Upper lobe of left lung (tissue), 6 donors: ENCODE measurements around the gene LIAS. TPM values are rescaled to one million over a fixed set of nuclear protein-coding genes. Genes with fewer than 3 reads are reported as not detected.
"Not testable (repeated sequence)": the region's sequence is repeated elsewhere in the genome, so short reads cannot be mapped to it uniquely, and the experiment has no call there.

Experiments
- ATAC-seq, 2 donors: fragments of 200-7000 bp; cut with Tn5 transposase; one replicate each; pipeline ENCODE4 v1.9.1; 2022; ENCODE audit warnings: mild to moderate bottlenecking in 2 of 2, moderate library complexity in 2 of 2; ENCODE audit not compliant: low FRiP score in 2 of 2
- DNase-seq, 2 donors: peaks; one replicate each; pipeline ENCODE4 v3.0.0-alpha.2; 2019 to 2020
- H3K27ac ChIP-seq, 4 donors: fragments of 200-600 bp; sonication (generic); one replicate each; pipeline ENCODE4 v1.5.1; 2016 to 2019
- H3K27me3 ChIP-seq, 4 donors: fragments of 200-600 bp; sonication (generic); one replicate each; pipeline ENCODE4 v1.5.1; 2017 to 2019
- H3K36me3 ChIP-seq, 4 donors: fragments of 200-600 bp; sonication (generic); one replicate each; pipeline ENCODE4 v1.5.1; 2016 to 2019
- H3K4me1 ChIP-seq, 4 donors: fragments of 200-600 bp; sonication (generic); one replicate each; pipeline ENCODE4 v1.5.1; 2018 to 2019
- H3K4me3 ChIP-seq, 4 donors: fragments of 200-600 bp; sonication (generic); one replicate each; pipeline ENCODE4 v1.5.1; 2017 to 2019; ENCODE audit warnings: mild to moderate bottlenecking in 2 of 4, moderate library complexity in 1 of 4
- H3K9me3 ChIP-seq, 4 donors: fragments of 200-600 bp; sonication (generic); one replicate each; pipeline ENCODE4 v1.5.1; 2018 to 2019
- EP300 ChIP-seq, 4 donors: sonication (generic); formaldehyde crosslinking; IDR thresholded peaks; one replicate each; pipeline ENCODE4 v1.5.1; 2017; ENCODE audit warnings: antibody characterized with exemption in 4 of 4, control low read depth in 2 of 4
- POLR2A ChIP-seq, 4 donors: fragments of 450-650 bp; IDR thresholded peaks; one replicate each; pipeline ENCODE4 v1.5.1; 2016 to 2017; ENCODE audit warnings: antibody characterized with exemption in 4 of 4, mild to moderate bottlenecking in 2 of 4
- POLR2AphosphoS5 ChIP-seq, 2 donors: sonication (generic); formaldehyde crosslinking; IDR thresholded peaks; one replicate each; pipeline ENCODE4 v1.5.1; 2017; ENCODE audit warnings: antibody characterized with exemption in 2 of 2
- whole genome bisulfite sequencing, 2 donors: methylation state at CpG; one replicate each; pipeline ENCODE4 v1.1.5; 2017 to 2018; 5-methylcytosine and 5-hydroxymethylcytosine counted together
- total RNA-seq, 6 donors: library from RNA; depleted of rRNA in 4 of 6; stranded (reverse); fragments of >200 nt in 4 of 6; gene quantifications; one replicate each; pipeline versions ENCODE4 v1.1.0 to v1.2.1, GENCODE V29; 2016 to 2021
- TF ChIP-seq, protein P1 (sequence below), 6 experiments: fragments of 450-650 bp in 4 of 6; fragments of 200-600 bp in 2 of 6; sonication (generic) in 2 of 6; IDR thresholded peaks; one replicate each; pipeline ENCODE4 v1.5.1; 2016 to 2019; ENCODE audit warnings: antibody characterized with exemption in 6 of 6
- donor health status: DM: no; HTN: no; CAD: no; lungs with moderate emphysema.
- donor health status: DM: no; HTN: yes; CAD: no; lungs with severe emphysema.

The LIAS gene
- total RNA-seq, 6 donors from 2014 or later, result 4.9 to 23.0 (median 10.8) TPM

GRCh38 chr4:39514888-39515401, 56.1 kb downstream of the LIAS start:
- ATAC-seq (peak; percentile 57 to 85), DNase-seq (peak in 1 of 2 donors; percentile 88)
- TF ChIP-seq, protein P1, sequence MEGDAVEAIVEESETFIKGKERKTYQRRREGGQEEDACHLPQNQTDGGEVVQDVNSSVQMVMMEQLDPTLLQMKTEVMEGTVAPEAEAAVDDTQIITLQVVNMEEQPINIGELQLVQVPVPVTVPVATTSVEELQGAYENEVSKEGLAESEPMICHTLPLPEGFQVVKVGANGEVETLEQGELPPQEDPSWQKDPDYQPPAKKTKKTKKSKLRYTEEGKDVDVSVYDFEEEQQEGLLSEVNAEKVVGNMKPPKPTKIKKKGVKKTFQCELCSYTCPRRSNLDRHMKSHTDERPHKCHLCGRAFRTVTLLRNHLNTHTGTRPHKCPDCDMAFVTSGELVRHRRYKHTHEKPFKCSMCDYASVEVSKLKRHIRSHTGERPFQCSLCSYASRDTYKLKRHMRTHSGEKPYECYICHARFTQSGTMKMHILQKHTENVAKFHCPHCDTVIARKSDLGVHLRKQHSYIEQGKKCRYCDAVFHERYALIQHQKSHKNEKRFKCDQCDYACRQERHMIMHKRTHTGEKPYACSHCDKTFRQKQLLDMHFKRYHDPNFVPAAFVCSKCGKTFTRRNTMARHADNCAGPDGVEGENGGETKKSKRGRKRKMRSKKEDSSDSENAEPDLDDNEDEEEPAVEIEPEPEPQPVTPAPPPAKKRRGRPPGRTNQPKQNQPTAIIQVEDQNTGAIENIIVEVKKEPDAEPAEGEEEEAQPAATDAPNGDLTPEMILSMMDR (IDR thresholded peaks at IDR 0.05), result no peak
- TF ChIP-seq EP300 (IDR thresholded peaks at IDR 0.05) (peak in 1 of 4 donors; percentile 55), POLR2AphosphoS5 (IDR thresholded peaks at IDR 0.05) (peak in 1 of 2 donors; percentile 32)
- Histone ChIP-seq H3K27me3 (no peaks in the 10 kb centered on the region), H3K4me1 (peaks cover 0 to 4% (median 0%) of the 10 kb centered on the region in 4 donors), H3K36me3 (peaks cover 0 to 79% (median 20%) of the 10 kb centered on the region in 4 donors), H3K27ac (peak overlapping the region in 3 of 4 donors; percentile 46 to 74 (median 67)), H3K9me3 (no peaks in the 10 kb centered on the region), H3K4me3 (no peak overlapping the region)
- 80 to 82% methylated on average over 4 of the region's 4 CpGs for WGBS, 2 donors

DNA sequence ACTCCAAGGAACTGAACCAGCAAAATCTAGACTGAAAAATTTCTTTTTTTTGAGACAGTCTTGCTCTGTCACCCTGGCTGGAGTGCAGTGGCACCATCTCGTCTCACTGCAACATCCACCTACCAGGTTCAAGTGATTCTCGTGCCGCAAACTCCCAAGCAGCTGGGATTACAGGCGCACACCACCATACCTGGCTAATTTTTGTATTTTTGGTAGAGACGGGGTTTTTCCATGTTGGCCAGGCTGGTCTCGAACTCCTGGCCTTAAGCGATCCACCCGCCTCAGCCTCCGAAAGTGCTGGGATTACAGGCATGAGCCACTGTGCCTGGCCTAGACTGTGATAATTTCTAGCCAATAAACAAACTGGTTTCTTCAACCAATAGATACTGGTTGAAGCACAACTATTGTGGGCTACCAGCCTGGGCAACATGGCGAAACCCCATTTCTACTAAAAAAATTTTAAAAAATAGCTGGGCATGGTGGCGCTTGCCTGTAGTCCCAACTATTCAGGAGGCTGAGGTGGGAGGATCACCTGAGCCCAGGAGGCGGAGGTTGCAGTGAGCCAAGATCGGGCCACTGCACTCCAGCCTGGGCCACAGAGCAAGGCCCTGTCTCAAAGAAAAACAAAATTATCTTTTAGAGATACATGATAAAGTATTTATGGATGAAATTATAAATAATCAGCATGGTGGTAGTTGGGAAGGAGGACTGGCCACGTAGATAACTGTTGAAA, 57.0 kb downstream of the LIAS start:
- peaks cover 0 to 75% (median 16%) of the 10 kb centered on the region in 4 donors for H3K36me3 ChIP-seq
- not testable (repeated sequence) for H3K9me3 ChIP-seq, H3K4me3 ChIP-seq, H3K4me1 ChIP-seq, H3K27me3 ChIP-seq, ATAC-seq, DNase-seq
- H3K27ac ChIP-seq, result peak overlapping the region in 3 of 4 donors; percentile 34 to 74 (median 67)
- WGBS, 2 donors, result 97 to 98% methylated on average over 14 of the region's 14 CpGs

- Histone ChIP-seq H3K36me3 (peaks cover 0 to 68% (median 13%) of the 10 kb centered on the region in 4 donors), H3K9me3 (no peaks in the 10 kb centered on the region), H3K4me3 (no peak overlapping the region), H3K27ac (peak overlapping the region in 1 of 4 donors; percentile 67), H3K4me1 (peaks cover 0 to 4% (median 0%) of the 10 kb centered on the region in 4 donors), H3K27me3 (no peaks in the 10 kb centered on the region)
- WGBS, 2 donors, result 89 to 92% methylated on average over 2 of the region's 2 CpGs
- no peak for DNase-seq
- ATAC-seq, result no peak
- TF ChIP-seq EP300 (IDR thresholded peaks at IDR 0.05) (no peak), POLR2A (IDR thresholded peaks at IDR 0.05) (no peak), POLR2AphosphoS5 (IDR thresholded peaks at IDR 0.05) (no peak)
- TF ChIP-seq, protein P1 (IDR thresholded peaks at IDR 0.05), result no peak
Observed at GRCh38 chr4:39516407-39516966, 57.6 kb downstream of the LIAS start.

GRCh38 chr4:39518484-39518883, 59.6 kb downstream of the LIAS start:
- Histone ChIP-seq H3K9me3 (no peaks in the 10 kb centered on the region), H3K36me3 (peaks cover 0 to 50% (median 5%) of the 10 kb centered on the region in 4 donors), H3K4me3 (no peak overlapping the region), H3K27ac (no peak overlapping the region), H3K4me1 (peaks cover 0 to 5% (median 2%) of the 10 kb centered on the region in 4 donors), H3K27me3 (no peaks in the 10 kb centered on the region)
- TF ChIP-seq EP300 (IDR thresholded peaks at IDR 0.05), result no peak
- TF ChIP-seq POLR2A (IDR thresholded peaks at IDR 0.05), result no peak
- TF ChIP-seq, protein P1 (IDR thresholded peaks at IDR 0.05), result no peak
- no peak for TF ChIP-seq POLR2AphosphoS5 (IDR thresholded peaks at IDR 0.05)
- ATAC-seq (no peak), DNase-seq (no peak)
- 94 to 99% methylated on average over 6 of the region's 6 CpGs for WGBS, 2 donors

DNA sequence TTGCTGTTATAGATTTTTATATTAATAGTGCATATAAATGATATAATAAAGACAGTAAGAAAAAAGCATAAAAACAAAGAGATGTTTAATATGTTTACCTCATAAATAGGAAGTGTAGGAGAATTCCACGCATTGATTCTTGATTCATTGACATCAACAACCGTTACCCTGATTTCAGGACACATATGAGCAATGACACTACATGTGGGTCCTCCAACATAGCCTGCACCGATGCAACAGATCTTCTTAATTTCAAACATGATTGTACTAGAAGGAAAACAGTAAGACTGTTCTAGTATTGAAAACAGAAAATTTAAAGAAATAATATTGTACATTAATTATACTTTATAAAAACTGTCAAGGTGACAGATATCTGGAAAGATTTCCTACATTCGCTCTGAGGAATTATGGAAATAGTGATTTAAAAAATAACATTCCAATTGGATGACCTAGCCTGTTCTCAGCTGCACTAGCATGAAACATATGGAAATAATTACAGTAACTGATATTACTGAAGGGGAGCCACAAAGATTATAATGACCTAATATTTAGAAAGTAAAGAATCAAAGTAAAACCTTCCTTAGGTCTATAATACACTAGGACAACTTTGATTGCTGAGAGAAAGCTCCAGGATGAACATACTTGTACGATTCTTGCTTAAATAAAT, 62.5 kb downstream of the LIAS start:
- no peaks in the 10 kb centered on the region for H3K27me3 ChIP-seq
- TF ChIP-seq POLR2AphosphoS5 (IDR thresholded peaks at IDR 0.05) (no peak), EP300 (IDR thresholded peaks at IDR 0.05) (no peak), POLR2A (IDR thresholded peaks at IDR 0.05) (no peak)
- TF ChIP-seq, protein P1 (IDR thresholded peaks at IDR 0.05), result no peak
- DNase-seq (no peak), ATAC-seq (peak in 1 of 2 donors; percentile 59)
- no peak overlapping the region for H3K4me3 ChIP-seq
- peaks cover 0 to 34% (median 5%) of the 10 kb centered on the region in 4 donors for H3K36me3 ChIP-seq
- WGBS, 2 donors, result 83 to 86% methylated on average over 5 of the region's 5 CpGs
- peaks cover 5 to 12% (median 6%) of the 10 kb centered on the region in 4 donors for H3K4me1 ChIP-seq
- H3K9me3 ChIP-seq, result no peaks in the 10 kb centered on the region
- H3K27ac ChIP-seq, result no peak overlapping the region
